Eye (tissue), 1 donor: ENCODE results near the gene PLD4.

ENCODE experiments used
- DNase-seq: peaks from one replicate; pipeline ENCODE4 v3.0.0-alpha.2; 2015

The PLD4 gene

DNA sequence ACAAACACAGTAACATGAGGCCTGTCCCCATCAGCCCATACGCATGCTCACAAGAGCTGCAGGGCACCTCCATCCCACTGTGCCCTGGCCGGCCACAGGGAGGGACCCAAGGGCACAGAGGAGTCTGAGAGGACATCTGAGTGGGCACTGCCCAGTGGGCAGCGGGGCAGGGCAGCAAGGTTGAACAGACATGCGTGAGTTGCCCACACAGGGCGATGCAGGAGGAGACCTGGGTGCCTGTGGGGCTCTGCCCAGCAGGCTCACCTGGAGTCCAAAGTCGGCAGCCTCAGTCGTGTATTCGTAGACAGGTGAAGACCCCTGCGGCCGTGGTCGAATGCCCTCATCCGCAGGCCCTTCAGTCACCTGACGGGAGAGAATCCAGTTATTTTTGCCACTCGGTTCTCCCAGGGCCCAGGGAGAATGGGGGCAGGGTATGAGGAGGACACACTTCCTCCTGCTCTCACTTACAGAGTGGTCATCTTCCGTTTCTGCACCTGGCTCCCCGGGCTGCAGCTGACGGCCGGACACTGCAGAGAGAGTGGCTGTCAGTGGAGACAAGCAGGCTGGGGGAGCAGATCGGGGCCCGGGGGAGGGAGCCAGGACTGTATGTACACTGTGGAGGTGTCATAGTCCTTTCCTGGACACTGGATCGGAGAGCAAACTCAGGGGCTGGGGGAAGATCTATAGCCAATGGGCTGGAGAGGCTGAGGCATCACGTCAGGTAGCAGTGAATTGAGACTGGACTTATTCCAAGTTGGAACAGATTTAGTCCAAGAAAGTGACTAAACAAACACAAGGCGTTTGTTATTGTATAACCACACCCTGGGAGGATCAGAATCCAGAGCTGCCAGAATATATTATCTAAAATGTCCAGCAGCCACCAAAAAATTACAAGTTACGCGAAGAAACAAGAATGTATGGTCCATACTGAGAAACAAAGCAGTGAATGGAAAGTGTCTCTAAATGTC lies 32.8 kb downstream of the PLD4 start:
- DNase-seq: no peak

DNA sequence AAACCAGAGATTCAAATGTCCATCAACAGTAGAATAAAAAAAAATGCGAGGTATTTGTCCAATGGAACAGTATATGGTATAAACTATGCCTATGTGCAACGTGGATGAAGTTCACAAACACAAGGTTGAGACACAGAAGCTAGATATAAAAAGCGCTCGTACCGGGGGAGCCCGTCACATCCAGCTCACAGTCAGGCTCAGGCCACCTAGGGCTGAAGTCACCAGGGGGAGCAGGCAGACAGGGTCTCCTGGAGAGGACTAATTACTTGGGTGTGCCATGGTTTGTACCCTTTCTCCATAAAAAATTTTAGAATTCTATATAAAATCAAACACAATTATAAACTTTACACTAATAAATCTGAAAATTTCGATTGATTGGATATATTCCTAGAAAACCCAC lies 39.9 kb downstream of the PLD4 start:
- DNase-seq: no peak

DNA sequence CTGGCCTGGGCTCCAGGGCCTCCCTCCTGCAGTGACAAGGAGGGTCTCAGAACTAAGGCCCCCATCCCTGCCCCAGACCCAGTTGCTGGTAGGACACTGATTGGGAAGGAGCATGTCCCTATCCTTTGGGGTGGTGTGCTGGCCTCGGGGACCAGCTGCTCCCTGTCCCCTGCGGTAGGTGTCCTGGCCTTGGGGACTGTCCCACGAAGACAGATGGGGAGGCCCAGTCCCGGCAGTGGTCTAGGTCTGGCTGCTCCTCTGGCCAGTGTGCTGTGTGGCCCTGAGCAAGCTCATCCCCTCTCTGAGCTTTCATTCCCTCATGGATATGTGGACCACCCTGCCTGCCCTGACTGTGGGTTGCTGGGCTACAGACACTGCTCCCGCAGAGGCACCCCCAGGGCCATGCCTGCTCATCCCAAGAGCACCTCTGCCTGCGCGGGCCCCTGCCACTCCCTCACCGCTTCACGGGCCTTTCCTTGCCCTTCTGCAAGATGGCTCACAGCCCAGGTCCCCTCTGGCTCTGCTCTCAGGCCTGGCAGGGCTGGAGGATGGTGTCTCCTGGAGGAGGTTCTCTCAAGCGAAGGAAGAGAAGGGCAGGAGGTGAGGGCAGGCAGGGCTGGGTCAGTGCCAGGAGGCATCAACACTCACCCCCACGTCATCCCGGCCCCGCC lies 41.0 kb downstream of the PLD4 start:
- DNase-seq: no peak

DNA sequence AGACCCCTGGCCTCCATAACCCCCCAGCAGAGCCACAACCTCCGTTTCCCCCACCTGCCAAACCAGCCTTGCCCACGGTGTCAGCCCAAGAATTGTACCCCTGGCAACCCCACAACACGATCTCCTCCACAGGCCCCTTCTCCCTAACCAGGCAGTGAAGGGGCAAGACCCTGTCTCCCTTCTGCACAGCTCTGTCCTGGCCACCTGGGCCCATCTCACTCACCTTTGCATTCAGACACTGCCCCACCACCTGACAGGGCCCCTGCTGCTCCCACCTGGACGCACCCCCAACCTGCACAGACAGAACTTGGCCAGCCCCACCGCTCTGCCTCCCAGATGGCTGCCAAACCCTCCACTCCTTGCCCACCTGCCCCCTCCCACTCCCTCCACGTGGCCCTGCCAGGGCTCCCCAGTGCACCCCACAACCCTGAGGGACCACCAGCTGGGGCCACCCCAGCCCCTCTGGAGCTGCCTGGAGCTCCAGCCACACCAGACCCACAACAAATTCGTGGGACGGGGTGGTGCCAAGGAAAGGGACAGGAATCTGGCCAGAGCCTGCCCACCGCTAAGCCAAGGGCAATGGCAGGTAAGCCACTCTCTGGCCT lies 41.7 kb downstream of the PLD4 start:
- no peak for DNase-seq

DNA sequence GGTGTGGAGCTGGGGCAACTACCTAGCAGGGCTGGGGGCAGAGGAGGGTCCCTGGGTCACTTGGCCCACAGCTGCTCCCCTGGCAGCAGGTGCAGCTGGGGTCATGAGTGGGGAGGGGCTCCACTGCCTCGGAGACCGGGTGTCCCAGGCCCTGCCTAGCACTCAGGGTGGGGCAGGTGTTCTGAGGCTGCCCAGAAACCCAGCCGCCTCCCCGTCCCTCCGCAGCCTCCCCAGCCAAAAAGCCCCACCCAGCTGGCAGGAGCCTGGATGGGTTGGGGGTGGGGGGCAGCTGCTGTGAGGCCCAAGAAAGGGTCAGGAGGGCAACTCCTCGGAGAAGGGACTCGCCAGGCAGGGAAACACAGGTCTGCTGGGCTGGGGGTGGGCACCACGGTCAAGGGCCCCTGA lies 42.3 kb downstream of the PLD4 start:
- no peak for DNase-seq

DNA sequence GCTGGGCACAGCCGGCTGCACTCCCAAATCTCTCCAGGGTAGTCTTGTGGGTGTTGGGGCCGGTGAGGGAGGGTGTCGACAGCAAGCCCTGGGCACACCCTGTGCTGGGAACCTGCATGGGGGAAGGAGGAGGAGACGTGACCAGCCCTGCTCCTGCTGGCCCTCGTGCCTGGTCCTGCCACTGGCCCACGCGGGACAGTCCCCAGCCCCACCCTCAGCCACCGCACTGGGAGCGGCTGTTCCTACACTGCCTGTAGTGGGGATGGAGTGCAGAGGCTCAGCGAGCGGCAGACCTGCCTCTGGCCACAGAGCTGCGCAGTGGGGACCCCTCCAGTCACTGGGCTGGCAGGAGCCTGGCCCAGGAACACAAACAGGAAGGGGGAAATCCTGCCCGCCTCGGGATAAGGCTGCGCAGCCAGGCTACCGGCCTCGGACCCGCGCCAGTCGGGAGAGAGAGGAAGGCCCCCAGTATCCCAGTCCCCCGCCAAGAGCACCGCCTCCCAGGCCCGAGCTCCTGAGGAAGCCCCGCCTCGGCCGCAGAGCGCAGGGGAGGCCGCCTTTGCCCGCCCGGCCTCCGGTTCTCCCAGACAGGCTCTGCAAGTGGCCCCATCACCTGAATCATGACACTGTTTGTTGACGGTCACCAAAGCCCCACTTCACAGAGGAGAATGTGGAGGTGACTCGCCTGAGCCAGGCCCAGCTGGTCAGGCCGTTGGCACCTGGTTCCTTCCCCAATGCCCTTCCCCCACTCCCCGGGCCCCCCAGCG lies 42.9 kb downstream of the PLD4 start:
- peak; percentile 73 for DNase-seq

DNA sequence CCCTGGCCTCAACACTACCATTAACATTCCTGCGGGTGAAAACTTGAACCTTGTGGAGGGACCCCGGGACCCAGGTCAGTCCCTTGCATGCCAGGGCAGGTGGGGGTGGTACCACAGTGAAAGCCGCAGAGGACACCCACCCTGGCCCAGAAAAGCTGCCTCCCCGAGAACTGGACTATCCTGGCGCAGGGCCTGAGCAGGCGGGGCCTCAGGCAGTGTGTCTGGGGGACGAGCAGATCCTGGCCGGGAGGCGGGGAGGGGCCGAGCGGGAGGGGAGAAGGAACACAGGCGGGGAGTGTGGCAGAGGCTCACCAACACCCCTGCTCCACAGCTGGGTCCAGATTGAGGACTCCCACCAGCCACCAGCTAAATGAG lies 43.5 kb downstream of the PLD4 start:
- peak; percentile 71 for DNase-seq

DNA sequence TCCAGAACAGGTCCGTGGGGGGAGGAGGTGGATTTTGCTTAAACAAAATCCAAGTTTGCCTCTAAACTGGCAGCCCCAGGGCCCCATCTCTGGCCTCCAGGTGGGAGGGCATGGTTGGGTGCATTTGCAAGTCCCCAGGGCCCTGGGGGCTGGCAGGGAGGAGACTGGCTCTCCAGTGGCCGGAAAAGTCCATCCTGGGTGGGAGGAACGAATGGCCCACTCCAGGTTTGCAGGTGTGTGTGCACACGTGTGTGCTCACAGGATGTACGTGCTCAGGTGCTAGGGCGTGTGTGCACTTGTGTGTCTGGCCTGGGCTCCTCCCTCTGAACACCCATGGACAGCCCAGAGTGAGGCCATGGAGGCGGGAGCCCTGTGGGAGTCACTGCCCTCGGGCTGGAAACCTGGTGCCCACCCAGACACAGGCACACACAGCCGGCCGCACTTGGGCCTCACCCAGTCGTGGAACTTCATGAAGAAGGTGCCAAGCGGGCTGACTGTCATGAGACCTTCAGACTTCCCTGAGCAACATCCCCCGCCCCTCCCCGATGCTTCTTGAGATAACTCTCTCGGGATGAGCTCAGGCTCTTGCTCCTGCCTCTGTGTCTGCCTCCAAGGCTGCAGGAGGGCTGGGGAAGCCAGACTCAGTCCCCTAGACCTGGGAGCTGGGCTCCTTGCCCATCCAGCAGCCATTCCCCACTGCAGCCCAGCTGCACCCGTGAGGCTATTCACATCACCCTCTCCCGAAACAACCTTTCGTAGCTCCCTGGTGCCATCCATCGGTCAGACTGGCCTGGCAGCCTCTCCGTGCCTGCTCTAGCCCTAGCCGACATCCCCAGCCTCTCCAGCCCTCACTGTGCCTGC lies 44.1 kb downstream of the PLD4 start:
- no peak for DNase-seq

DNA sequence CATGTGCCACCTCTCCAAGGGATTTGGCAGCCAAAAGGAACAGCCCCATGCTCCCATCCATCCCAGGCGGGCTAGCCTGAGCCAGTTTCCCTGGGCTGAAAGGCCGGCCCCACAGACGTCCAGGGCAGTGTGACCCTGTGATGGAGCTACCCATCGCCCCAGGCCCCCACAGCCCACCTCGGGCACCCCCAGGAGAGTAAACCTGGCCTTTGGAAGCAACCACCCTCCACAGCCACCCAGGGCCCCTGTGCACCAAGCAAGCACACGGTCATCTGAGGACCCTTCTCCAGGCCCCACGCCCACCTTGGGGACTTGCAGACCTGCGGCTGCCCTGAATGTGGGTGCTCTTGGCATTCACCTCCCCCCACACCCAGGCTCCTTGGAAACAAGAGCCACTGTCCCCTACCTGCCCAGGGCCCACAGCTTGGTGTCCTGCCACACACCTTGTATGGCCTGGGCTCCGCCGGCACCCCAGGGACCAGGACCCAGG lies 45.1 kb downstream of the PLD4 start:
- no peak for DNase-seq

DNA sequence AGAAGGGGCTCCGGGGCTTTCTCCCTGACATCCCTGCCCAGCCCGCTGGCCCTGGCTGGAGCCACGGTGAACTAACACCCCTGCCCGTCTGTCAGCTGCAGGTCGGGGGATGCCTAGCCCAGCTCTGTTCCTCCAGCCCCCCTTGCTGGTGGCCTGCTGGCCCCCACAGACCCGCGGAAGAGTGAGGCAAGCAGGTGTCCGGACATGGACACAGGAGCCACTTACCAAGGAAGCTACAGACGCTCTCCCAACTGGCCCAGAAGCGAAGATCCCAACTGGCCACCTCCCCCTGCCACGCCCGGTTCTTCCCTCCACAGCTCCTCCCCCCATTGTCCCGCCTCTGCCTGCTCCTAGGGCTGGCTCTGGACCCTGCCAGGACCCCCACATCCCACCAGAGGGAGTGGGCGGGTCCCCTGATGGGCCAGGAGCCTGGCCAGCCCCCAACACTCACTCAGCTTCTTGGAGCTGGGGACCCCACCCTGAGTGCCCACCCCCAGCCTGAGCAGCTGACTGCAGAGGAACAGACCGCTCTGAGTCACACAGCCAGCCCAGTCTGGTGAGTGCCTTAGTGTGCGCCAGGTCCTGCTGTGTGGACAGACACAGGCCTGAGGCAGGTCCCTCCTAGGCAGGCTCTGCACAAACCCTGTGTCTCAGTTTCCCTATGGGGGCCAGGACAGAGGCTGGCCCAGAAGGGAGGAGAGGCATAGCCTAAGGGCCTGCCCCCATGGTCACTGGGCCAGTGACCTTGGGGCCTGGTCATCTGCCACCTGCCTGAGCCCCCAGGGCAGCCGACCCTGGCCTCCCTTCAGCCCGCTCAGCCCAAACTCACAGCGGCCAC lies 45.8 kb downstream of the PLD4 start:
- no peak for DNase-seq

DNA sequence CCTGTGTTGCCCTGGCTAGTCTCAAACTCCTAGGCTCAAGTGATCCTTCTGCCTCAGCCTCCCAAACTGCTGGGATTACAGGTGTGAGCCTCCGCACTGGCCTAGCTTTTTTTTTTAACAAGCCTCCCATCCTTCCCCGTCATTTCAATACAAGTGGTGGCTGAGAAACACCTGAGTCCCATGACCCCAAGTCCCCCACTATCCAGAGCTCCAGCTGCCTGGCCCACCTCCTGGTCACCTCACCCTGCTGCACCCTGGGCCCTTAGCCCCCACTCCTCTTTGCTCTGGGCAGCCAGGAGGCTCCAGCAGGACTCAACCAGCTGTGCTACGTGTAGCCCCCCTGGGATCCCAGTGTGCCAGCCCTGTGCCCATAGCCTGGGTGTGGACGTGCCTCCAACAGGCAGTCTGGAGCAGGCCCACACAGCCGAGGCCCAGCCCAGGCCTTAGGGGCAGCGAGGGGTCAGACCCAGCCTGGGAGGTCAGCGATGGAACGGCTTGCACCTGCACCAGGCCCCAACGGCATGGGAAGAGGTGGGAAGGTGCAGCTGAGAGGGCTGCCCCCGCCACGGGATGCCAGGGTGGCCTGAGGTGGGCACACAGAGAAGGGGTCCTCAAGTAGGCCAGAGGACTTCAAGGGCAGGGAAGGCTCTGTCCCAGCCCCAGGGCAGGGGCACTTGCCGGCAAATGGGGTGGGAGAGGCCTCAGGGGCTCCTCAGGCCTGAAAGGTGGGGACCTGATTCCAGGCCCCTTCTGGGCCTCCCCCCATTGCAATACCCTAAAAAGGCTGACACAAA lies 47.0 kb downstream of the PLD4 start:
- no peak for DNase-seq

DNA sequence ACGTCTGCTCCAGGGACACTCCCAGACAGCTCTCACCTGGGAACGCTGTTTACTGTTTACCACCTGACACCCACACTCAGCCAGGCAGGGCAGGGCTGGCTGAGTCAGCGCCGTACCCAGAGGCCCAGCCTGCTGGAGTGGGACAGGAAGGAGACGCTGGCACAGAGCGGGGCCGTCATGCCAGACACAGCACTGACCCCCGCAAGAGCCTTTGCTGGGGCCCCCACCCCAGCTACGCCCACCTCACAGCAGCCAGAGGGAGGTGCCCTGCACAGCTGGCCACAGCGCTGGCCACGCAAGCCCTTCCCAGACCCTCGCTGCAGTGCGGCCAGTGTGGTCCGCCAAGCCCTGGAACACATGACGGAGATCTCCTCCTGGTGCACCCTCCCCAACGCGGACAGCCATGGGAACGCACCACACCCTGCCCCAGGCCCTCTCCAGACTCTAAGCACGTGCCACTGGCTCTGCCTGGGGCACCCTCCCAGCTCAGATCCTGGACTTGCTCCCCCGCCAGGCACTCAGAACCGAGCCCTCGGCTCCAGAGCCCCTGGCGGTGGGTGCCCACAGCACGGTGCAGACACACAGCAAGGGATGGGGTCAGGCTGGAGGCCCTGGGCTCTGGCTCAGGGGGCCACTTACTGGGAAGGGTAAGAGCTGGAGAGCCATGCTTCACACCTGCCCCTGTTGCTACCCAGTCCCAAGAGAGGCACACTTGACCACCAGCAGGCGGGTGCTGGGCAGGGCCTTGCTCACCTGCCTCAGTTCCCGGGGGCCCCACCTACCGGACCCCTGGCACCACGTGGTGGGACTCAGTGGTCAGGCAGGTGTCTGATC lies 47.8 kb downstream of the PLD4 start:
- DNase-seq: no peak

DNA sequence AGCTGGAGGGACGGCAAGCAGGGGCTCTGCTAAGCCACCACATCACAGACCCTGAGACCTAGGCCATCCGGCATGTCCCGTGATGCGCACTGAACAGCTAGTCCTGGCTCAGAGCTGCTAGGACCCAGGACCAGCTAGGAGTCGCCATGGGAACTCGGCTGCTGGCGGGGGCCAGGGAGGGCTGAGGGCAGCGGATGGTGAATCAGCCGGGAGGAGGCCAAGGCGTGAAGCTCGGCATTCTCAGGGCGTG lies 48.4 kb downstream of the PLD4 start:
- DNase-seq: no peak

DNA sequence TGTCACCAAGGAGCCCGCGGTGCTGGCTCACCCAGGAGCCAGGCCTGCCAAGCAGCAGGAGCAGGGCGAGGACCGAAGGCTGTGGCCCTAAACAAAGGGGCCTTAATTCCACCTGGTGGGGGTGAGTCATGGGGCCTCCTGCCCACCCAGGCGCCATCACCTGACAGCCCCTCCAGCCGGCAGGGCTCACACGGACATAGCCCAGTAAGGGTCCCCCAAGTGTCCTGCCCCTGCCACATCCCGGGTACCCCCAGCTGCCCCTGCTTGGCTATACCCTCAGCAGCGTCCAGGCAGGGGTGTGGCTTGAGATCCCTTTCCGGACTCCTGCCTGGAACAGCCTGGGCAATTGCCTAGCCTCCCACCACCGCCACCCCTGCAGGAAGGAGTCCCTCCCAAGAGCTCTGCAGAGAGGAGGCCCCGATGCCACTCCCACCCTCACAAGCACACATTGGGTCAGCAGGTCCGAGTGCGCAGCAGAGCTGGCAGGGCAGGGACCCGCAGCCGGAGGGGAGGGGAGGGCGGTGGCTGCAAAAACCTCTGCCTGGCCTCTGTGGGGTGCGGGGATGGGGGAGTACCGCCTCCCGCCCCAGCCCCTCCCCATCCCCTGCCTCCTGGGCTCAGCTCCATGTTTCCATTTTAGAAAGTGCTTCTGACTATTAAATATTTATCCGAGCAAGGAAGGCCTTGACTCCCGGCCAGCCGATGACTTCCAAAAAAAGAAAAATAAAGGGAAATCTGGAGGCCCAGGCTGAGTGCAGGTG lies 48.9 kb downstream of the PLD4 start:
- DNase-seq: peak; percentile 68

DNA sequence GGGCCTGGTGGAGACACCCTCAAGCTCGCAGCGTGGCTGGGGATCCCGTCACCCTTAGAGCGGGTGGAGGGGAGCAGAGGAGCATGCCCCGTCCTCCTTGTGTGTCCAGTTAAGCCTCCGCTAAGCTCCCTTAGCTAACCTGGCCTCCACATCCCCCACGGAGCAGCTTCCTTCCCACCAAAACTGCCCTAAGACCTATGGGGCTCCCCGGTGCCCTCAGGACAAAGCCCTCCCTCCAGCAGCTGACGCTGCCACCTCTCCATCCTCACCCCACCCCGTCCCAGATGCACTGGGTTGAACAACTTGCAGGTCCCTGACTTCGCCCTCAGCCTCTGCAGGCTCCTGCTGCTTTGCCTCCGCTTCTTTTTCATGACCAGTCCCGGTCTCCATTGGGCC lies 49.5 kb downstream of the PLD4 start:
- DNase-seq: no peak

DNA sequence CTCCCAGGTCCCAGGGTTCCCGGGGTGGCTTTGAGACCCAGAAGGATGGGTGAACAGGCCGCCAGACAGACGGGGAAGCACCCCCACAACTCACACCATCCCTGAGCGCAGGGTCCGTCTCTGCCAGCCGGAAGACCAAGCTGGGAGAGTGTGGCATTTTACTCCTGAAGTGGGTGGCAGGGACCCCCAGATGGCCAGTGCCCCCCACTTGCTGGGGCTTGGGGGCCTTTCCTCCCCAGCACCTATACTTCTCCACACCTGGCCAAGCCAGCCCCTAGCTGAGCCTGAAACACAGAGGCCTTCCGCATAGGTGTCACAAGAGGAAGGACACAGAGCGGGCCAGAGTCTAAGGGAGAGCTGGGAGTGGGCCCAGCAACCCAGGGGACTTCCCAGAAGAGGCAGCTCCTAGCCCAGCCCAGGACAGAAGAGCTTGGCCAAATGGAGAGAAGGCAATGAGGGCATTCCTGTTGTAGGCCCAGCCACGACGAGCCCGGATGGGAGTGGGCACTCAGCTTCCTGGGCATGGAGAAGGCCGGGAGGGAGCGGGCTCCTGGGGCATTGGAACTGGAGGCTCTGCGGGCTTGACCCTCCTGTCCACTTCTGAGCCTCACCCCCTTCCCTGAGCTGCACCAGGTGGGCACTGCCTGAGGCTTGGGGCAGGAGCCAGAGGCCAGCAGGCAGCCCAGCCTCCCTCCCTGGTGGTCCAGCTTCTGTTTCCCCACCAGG lies 50.1 kb downstream of the PLD4 start:
- no peak for DNase-seq

DNA sequence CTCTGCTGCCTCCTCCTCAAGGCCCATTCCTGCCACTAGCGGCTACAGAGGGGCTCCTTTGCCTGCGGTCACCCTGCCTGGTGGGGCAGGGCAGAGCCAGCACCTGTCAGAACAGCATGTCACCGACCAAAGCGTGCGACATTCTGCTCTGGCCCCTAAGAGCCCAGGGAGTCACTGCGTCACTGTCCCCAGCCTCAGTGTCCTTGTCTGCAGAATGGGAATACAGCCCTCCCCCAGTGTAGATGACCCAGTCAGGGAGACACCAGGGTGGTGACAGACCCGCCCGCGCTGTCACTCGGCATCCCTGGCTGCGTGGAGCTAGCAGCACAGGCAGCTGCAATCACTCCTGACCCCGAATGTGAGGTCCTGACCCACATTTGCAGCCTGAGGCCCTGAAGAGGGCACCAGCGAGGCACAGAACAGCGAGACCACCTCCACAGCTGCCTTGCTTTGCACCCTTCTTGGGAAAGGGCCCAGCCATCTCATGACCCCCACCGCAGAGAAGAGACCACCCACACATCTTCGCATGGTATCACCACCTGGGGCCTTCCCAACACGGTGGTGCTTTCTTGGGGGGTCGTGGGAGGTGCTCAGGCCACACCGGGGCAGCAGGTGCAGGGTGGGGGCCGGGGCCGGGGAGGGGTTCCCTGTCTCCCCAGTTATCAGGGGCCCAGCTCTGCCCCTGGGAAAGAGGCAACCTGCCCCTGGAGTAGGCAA lies 51.0 kb downstream of the PLD4 start:
- DNase-seq: no peak
